GM23338 (cell line): ENCODE results near the gene WBP2. TPM values are rescaled to one million over a fixed set of nuclear protein-coding genes. Genes with fewer than 3 reads are reported as not detected.

Source experiments
- ATAC-seq: fragments of 200-7000 bp; cut with Tn5 transposase; 3 replicates; pipeline ENCODE4 v1.9.1; 2020
- DNase-seq: peaks from one replicate; pipeline ENCODE4 v3.0.0-alpha.2; 2015; ENCODE audit warnings: low spot score
- H2AFZ ChIP-seq: fragments of 200-600 bp; sonication (generic); 2 replicates; pipeline ENCODE4 v1.8.0; 2016; ENCODE audit warnings: antibody characterized with exemption, mild to moderate bottlenecking, moderate library complexity
- H3F3A ChIP-seq: fragments of 200-600 bp; sonication (generic); replicated peaks from 2 replicates; pipeline ENCODE4 v1.8.0; 2017; ENCODE audit warnings: antibody characterized with exemption, mixed run types, low read depth
- H3K27ac ChIP-seq: fragments of 200-600 bp; sonication (generic); 2 replicates; pipeline ENCODE4 v1.6.1; 2016; ENCODE audit warnings: low read depth
- H3K27me3 ChIP-seq: fragments of 200-600 bp; sonication (generic); 2 replicates; pipeline ENCODE4 v1.8.0; 2016; ENCODE audit warnings: mild to moderate bottlenecking, mixed run types, moderate library complexity; ENCODE audit not compliant: insufficient read depth
- H3K36me3 ChIP-seq: fragments of 200-600 bp; sonication (generic); 2 replicates; pipeline ENCODE4 v1.8.0; 2016; ENCODE audit warnings: mild to moderate bottlenecking; ENCODE audit not compliant: insufficient read depth
- H3K4me1 ChIP-seq: fragments of 200-600 bp; sonication (generic); 2 replicates; pipeline ENCODE4 v1.8.0; 2016; ENCODE audit warnings: mild to moderate bottlenecking, moderate library complexity; ENCODE audit not compliant: insufficient read depth
- H3K4me2 ChIP-seq: fragments of 200-600 bp; sonication (generic); 2 replicates; pipeline ENCODE4 v1.7.1; 2017; ENCODE audit warnings: mixed run types
- H3K4me3 ChIP-seq: fragments of 200-600 bp; sonication (generic); 2 replicates; pipeline ENCODE4 v1.6.1; 2016; ENCODE audit warnings: mixed run types
- H3K79me2 ChIP-seq: fragments of 200-600 bp; sonication (generic); replicated peaks from 2 replicates; pipeline ENCODE4 v1.8.0; 2017; ENCODE audit warnings: mild to moderate bottlenecking; ENCODE audit not compliant: insufficient read depth
- H3K9me2 ChIP-seq: fragments of 200-600 bp; sonication (generic); 2 replicates; pipeline ENCODE4 v1.8.0; 2017; ENCODE audit not compliant: insufficient read depth
- H4K20me1 ChIP-seq: fragments of 200-600 bp; sonication (generic); replicated peaks from 2 replicates; pipeline ENCODE4 v1.8.0; 2017; ENCODE audit warnings: mild to moderate bottlenecking; ENCODE audit not compliant: insufficient read depth
- H3K27ac Mint-ChIP-seq: 2 replicates; pipeline ENCODE4 v1.8.0; 2020; ENCODE audit warnings: inconsistent platforms, mild to moderate bottlenecking, moderate library complexity, mixed read lengths
- H3K27me3 Mint-ChIP-seq: 3 replicates; pipeline ENCODE4 v1.8.0; 2022; ENCODE audit warnings: low read depth, mild to moderate bottlenecking, moderate library complexity, mixed read lengths, inconsistent platforms; ENCODE audit not compliant: insufficient read depth, poor library complexity
- H3K36me3 Mint-ChIP-seq: 3 replicates; pipeline ENCODE4 v1.8.0; 2021; ENCODE audit warnings: low read depth, mild to moderate bottlenecking, inconsistent platforms, moderate library complexity, mixed read lengths
- H3K4me1 Mint-ChIP-seq: 3 replicates; pipeline ENCODE4 v1.8.0; 2020; ENCODE audit warnings: mild to moderate bottlenecking, inconsistent platforms, mixed read lengths
- H3K4me3 Mint-ChIP-seq: 3 replicates; pipeline ENCODE4 v1.8.0; 2021; ENCODE audit warnings: moderate library complexity, mild to moderate bottlenecking, inconsistent platforms, mixed read lengths
- H3K9me3 Mint-ChIP-seq: 3 replicates; pipeline ENCODE4 v1.8.0; 2020; ENCODE audit warnings: moderate library complexity, mild to moderate bottlenecking, inconsistent platforms, mixed read lengths
- CTCF ChIP-seq, 2 experiments: fragments of 200-600 bp in 1 of 2; sonication (generic) in 1 of 2; conservative IDR thresholded peaks; 2 replicates each; pipeline versions ENCODE4 v1.5.1 to v1.6.1; 2016 to 2017; ENCODE audit warnings: antibody characterized with exemption in 2 of 2, low read depth in 2 of 2, mild to moderate bottlenecking in 2 of 2, moderate library complexity in 1 of 2
- EZH2 ChIP-seq: fragments of 200-600 bp; sonication (generic); IDR thresholded peaks from one replicate; pipeline ENCODE4 v1.8.0; 2017; ENCODE audit warnings: antibody characterized with exemption, mild to moderate bottlenecking, low read depth; ENCODE audit not compliant: unreplicated experiment
- EZH2phosphoT487 ChIP-seq: fragments of 200-600 bp; sonication (generic); IDR thresholded peaks from one replicate; pipeline ENCODE4 v1.8.1; 2018; ENCODE audit warnings: antibody characterized with exemption; ENCODE audit not compliant: unreplicated experiment
- POLR2AphosphoS5 ChIP-seq: IDR thresholded peaks from 2 replicates; pipeline ENCODE4 v1.6.1; 2016; ENCODE audit warnings: antibody characterized with exemption, low read depth
- ZNF331 ChIP-seq: fragments of 250-450 bp; sonication (Bioruptor Pico); IDR thresholded peaks from 2 replicates; pipeline ENCODE4 v1.5.0; 2020; ENCODE audit warnings: low read depth, mild to moderate bottlenecking, moderate library complexity
- ZNF462 ChIP-seq: fragments of 250-450 bp; sonication (Bioruptor Pico); IDR thresholded peaks from 2 replicates; pipeline ENCODE4 v1.5.0; 2020; ENCODE audit warnings: mild to moderate bottlenecking, moderate library complexity
- polyA plus RNA-seq: library from polyadenylated mRNA; unstranded; fragments of >200 nt; fragmentation: Nextera tagmentation; extraction: Ambion mirVana; gene quantifications from 2 replicates; pipeline ENCODE4 v1.2.1, GENCODE V29; 2016
- total RNA-seq: library from RNA; depleted of rRNA; stranded (reverse); fragments of >200 nt; shearing (Covaris generic); gene quantifications from 2 replicates; pipeline ENCODE4 v1.2.3, GENCODE V29; 2014
- TF ChIP-seq, protein P1 (sequence below): IDR thresholded peaks from one replicate; pipeline ENCODE4 v1.6.1; 2018; ENCODE audit warnings: antibody characterized with exemption; ENCODE audit not compliant: unreplicated experiment
- TF ChIP-seq, protein P2 (sequence below): IDR thresholded peaks from 2 replicates; pipeline ENCODE4 v1.6.1; 2016; ENCODE audit warnings: antibody characterized with exemption

The WBP2 gene
- total and polyA plus RNA-seq, 2 experiments from 2014 or later, result 36.2 to 63.5 TPM

DNA sequence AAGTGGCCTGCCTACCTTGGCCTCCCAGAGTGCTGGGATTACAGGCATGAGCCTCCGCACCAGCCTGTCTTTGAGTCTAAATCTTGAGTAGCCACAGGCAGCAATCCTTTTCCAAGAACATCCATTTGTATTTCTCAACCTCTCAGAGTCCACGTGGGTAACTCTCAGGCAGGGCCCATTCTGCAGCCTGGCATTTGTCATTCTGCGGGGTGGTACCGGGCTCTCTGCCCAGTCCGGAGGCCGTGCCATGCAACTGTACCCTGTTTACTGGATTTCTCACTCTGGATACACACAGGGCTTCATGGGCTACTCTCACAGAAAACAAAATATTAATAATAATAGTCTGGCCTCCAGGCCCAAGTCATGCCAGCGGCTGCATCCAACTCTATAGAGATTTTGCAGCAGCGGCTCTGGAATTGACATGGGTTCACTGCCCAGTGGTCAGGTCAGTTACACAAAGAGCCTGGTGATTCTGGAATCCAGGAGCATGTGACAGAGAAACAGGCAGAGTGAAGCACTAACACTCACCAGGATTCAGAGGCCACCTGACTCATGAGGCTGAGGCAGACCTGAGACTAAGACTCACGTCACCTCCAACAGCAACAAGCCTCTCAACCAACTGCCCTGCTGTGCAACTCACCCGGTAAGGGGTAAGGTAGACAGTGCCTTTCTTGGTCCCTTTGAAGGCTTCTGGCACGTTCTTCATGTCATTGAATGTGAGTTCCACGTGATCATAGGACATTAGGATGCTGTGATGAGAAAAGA is 4.0 kb downstream of the WBP2 start (continued):
- TF ChIP-seq ZNF462 (CRISPR knock-in tag), result no peak
- TF ChIP-seq EZH2, result no peak

DNA sequence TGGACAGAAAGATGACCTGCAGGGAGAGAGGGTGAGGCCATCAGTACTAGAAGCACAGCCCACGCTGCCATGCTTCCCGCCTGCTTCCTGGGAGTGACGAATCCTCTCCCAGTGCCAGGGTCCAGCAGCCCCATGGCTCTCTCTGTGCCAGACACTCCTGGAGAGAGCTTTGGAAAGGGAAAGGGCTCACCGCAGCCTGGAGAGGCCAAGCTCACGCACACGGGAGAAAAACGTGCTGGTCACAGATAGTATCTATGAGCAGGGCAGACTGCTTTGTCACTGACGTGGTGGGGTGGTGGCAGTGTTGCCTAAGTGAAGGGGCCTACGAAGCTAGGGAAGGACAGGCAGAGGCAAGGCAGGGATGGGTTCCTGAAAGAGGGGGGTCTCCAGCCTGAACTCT is 5.4 kb downstream of the WBP2 start:
- Histone ChIP-seq H4K20me1 (0 out of 2 replicates have a peak, but pooled peaks cover 10% of the 10 kb centered on the region), H3K79me2 (peaks cover 19% of the 10 kb centered on the region), H3K9me2 (no peaks in the 10 kb centered on the region), H3K4me3 (no peak overlapping the region), H3K36me3 (peaks cover 15% of the 10 kb centered on the region; the same call in 1 of the 2 replicates), H3K4me1 (peaks cover 16% of the 10 kb centered on the region), H3K4me2 (no peak overlapping the region), H3F3A (peaks cover 17% of the 10 kb centered on the region), H2AFZ (no peak overlapping the region), H3K27me3 (no peaks in the 10 kb centered on the region), H3K27ac (no peak overlapping the region)
- ATAC-seq (no peak), DNase-seq (no peak)
- peaks cover 18% of the 10 kb centered on the region for H3K4me1 Mint-ChIP-seq
- H3K27ac Mint-ChIP-seq, result no peak overlapping the region
- H3K4me3 Mint-ChIP-seq, result no peak overlapping the region
- peaks cover 57% of the 10 kb centered on the region for H3K36me3 Mint-ChIP-seq
- H3K9me3 Mint-ChIP-seq, result no peaks in the 10 kb centered on the region
- H3K27me3 Mint-ChIP-seq, result peaks cover 12% of the 10 kb centered on the region
- TF ChIP-seq POLR2AphosphoS5, result no peak
- TF ChIP-seq, protein P1, sequence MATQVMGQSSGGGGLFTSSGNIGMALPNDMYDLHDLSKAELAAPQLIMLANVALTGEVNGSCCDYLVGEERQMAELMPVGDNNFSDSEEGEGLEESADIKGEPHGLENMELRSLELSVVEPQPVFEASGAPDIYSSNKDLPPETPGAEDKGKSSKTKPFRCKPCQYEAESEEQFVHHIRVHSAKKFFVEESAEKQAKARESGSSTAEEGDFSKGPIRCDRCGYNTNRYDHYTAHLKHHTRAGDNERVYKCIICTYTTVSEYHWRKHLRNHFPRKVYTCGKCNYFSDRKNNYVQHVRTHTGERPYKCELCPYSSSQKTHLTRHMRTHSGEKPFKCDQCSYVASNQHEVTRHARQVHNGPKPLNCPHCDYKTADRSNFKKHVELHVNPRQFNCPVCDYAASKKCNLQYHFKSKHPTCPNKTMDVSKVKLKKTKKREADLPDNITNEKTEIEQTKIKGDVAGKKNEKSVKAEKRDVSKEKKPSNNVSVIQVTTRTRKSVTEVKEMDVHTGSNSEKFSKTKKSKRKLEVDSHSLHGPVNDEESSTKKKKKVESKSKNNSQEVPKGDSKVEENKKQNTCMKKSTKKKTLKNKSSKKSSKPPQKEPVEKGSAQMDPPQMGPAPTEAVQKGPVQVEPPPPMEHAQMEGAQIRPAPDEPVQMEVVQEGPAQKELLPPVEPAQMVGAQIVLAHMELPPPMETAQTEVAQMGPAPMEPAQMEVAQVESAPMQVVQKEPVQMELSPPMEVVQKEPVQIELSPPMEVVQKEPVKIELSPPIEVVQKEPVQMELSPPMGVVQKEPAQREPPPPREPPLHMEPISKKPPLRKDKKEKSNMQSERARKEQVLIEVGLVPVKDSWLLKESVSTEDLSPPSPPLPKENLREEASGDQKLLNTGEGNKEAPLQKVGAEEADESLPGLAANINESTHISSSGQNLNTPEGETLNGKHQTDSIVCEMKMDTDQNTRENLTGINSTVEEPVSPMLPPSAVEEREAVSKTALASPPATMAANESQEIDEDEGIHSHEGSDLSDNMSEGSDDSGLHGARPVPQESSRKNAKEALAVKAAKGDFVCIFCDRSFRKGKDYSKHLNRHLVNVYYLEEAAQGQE, result no peak
- no peak for TF ChIP-seq CTCF (conservative IDR thresholded peaks at IDR 0.05; ENCODE audit: low read depth in 2 of 2)
- TF ChIP-seq EZH2phosphoT487, result no peak
- TF ChIP-seq ZNF331 (CRISPR knock-in tag), result no peak
- TF ChIP-seq, protein P2, sequence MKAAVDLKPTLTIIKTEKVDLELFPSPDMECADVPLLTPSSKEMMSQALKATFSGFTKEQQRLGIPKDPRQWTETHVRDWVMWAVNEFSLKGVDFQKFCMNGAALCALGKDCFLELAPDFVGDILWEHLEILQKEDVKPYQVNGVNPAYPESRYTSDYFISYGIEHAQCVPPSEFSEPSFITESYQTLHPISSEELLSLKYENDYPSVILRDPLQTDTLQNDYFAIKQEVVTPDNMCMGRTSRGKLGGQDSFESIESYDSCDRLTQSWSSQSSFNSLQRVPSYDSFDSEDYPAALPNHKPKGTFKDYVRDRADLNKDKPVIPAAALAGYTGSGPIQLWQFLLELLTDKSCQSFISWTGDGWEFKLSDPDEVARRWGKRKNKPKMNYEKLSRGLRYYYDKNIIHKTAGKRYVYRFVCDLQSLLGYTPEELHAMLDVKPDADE, result no peak
